Fibroblast of lung (primary cell): Measurements from ENCODE around the gene NR3C2. TPM values are rescaled to one million over a fixed set of nuclear protein-coding genes. Genes with fewer than 3 reads are reported as not detected.
A peak's percentile ranks its signal among the peaks of the same experiment; 100 is the strongest.

ENCODE experiments used
- DNase-seq, 2 donors: peaks; one replicate each; pipeline versions ENCODE4 v3.0.0 to v3.0.0-alpha.2; 2010; ENCODE audit warnings: low read depth in 2 of 2
- H2AFZ ChIP-seq: 2 replicates; pipeline ENCODE4 v1.5.1; 2012; ENCODE audit warnings: low read length, control low read depth, inconsistent platforms
- H3K27ac ChIP-seq: 2 replicates; pipeline ENCODE4 v1.5.1; 2011; ENCODE audit warnings: low read length, control low read depth; ENCODE audit not compliant: insufficient read depth
- H3K27me3 ChIP-seq: 2 replicates; pipeline ENCODE4 v1.5.1; 2011; ENCODE audit warnings: mild to moderate bottlenecking, low read length; ENCODE audit not compliant: control insufficient read depth, insufficient read depth
- H3K36me3 ChIP-seq: 2 replicates; pipeline ENCODE4 v1.5.1; 2011; ENCODE audit warnings: low read length; ENCODE audit not compliant: control insufficient read depth, insufficient read depth
- H3K4me1 ChIP-seq: 2 replicates; pipeline ENCODE4 v1.5.1; 2011; ENCODE audit warnings: low read length; ENCODE audit not compliant: control insufficient read depth, insufficient read depth; ENCODE audit errors: extremely low read depth
- H3K4me2 ChIP-seq: 2 replicates; pipeline ENCODE4 v1.5.1; 2011; ENCODE audit warnings: low read length, control low read depth; ENCODE audit not compliant: insufficient read depth; ENCODE audit errors: extremely low read depth
- H3K4me3 ChIP-seq, 4 experiments: fragments of 200-600 bp in 1 of 4; sonication (generic) in 1 of 4; replicated peaks in 1 of 4; 2 replicates each; pipeline ENCODE4 v1.5.1; 2011 to 2016; ENCODE audit warnings: low read length in 4 of 4, low read depth in 3 of 4, mild to moderate bottlenecking in 3 of 4, control low read depth in 2 of 4, inconsistent platforms in 1 of 4, mixed read lengths in 1 of 4; ENCODE audit not compliant: insufficient read depth in 1 of 4; ENCODE audit errors: control extremely low read depth in 1 of 4
- H3K79me2 ChIP-seq: 2 replicates; pipeline ENCODE4 v1.5.1; 2012; ENCODE audit warnings: mild to moderate bottlenecking, low read length, inconsistent platforms; ENCODE audit not compliant: control insufficient read depth, insufficient read depth
- H3K9ac ChIP-seq: 2 replicates; pipeline ENCODE4 v1.5.1; 2011; ENCODE audit warnings: mild to moderate bottlenecking, low read length, control low read depth; ENCODE audit not compliant: insufficient read depth
- H3K9me3 ChIP-seq: 2 replicates; pipeline ENCODE4 v1.5.1; 2012; ENCODE audit warnings: low read depth, low read length; ENCODE audit not compliant: control insufficient read depth, insufficient read depth
- H4K20me1 ChIP-seq: 2 replicates; pipeline ENCODE4 v1.5.1; 2011; ENCODE audit warnings: low read length; ENCODE audit not compliant: control insufficient read depth, insufficient read depth; ENCODE audit errors: extremely low read depth
- CTCF ChIP-seq, 2 donors: IDR thresholded peaks in 1 of 2; conservative IDR thresholded peaks in 1 of 2; 1 replicate in 1 of 2; 2 replicates in 1 of 2; pipeline ENCODE4 v1.5.1; 2011 to 2012; ENCODE audit warnings: low read length in 2 of 2, control low read depth in 1 of 2, inconsistent platforms in 1 of 2, low read depth in 1 of 2, mild to moderate bottlenecking in 1 of 2
- EZH2 ChIP-seq: IDR thresholded peaks from 2 replicates; pipeline ENCODE4 v1.5.1; 2012; ENCODE audit warnings: low read length, control low read depth, mild to moderate bottlenecking; ENCODE audit errors: missing control alignments
- polyA plus RNA-seq, 2 donors: library from polyadenylated mRNA; depleted of rRNA in 1 of 2; stranded (reverse) in 1 of 2; unstranded in 1 of 2; fragments of >200 nt; gene quantifications; 2 replicates each; pipeline ENCODE4 v1.2.1, GENCODE V29; 2011 to 2012; ENCODE audit warnings: missing spikeins in 1 of 2
- total RNA-seq: library from RNA; depleted of rRNA; stranded (reverse); fragments of >200 nt; gene quantifications from 2 replicates; pipeline ENCODE4 v1.2.1, GENCODE V29; 2014

Gene NR3C2
- total and polyA plus RNA-seq, 2 donors (not counting 1 experiment from before 2014, with no cell fraction given): 1.9 to 7.4 TPM

DNA sequence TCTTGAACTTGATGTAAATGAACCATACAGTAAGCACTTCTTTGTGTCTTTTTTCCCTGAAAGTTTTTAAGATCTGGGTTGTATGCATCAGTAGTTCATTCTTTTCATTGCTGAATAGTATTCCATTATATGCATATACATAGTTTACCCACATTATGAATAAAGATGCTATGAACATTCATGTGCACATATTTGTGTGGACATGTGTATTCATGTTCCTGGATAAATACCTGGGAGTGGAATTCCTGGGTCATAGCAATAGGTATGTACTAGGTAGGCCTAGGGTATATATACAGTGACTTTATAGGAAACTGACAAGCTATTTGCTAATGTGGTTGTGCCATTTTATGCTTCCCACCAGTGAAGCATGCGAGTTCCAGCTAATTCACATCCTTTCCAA is 215.9 kb downstream of the NR3C2 start:
- Histone ChIP-seq H3K9ac (no peak overlapping the region), H3K9me3 (no peaks in the 10 kb centered on the region), H3K36me3 (no peaks in the 10 kb centered on the region), H3K4me2 (no peak overlapping the region), H3K79me2 (no peaks in the 10 kb centered on the region), H2AFZ (no peak overlapping the region), H3K4me3 (no peak overlapping the region), H3K4me1 (no peaks in the 10 kb centered on the region), H4K20me1 (no peaks in the 10 kb centered on the region), H3K27ac (no peak overlapping the region), H3K27me3 (no peaks in the 10 kb centered on the region)
- no peak for DNase-seq
- no peak for TF ChIP-seq EZH2
- no peak for TF ChIP-seq CTCF (conservative IDR thresholded peaks at IDR 0.05 in 1 of 2, IDR thresholded peaks at IDR 0.05 in 1 of 2; ENCODE audit: low read depth in 1 of 2, low read length in 2 of 2)

DNA sequence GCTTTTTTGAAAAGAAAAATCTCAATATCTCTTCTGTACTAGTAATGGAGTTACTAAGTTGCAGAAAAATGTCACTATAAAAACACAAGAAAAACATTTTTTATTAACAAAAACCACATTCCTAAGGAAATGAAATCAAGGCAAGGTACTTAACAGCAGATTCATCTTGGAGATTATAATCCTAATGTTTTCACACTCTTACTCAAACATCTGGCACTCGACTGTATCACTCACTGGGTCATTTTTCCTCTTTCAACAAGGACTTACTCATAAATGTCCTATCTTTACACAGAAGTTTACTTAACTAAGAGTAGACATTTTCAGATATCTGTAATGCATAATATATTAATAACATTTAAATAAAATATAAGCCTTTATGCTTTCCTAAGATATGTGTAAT is 216.6 kb downstream of the NR3C2 start:
- H3K4me2 ChIP-seq: no peak overlapping the region

DNA sequence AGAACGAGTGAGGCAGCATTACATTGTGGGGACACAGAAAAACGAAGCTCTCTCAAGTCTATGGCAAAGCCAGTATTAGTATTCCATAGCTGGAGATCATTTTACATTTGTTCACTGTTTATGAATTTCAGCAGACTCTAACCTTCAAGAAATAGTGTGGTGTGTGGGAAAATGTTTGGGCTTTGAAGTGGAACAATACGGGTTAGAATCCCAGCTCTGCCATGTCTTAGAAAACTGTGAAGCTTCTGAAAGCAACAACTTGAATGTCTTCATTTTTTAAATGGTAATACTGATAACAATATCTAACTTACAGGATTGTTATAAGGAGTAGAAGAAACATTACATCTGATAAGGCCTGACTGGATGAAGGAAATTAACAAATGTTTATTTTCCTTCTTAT is 217.7 kb downstream of the NR3C2 start:
- Histone ChIP-seq H3K4me1 (no peaks in the 10 kb centered on the region), H3K9ac (no peak overlapping the region), H3K36me3 (no peaks in the 10 kb centered on the region), H3K27ac (no peak overlapping the region), H3K9me3 (no peaks in the 10 kb centered on the region), H3K4me2 (no peak overlapping the region), H3K27me3 (no peaks in the 10 kb centered on the region), H4K20me1 (no peaks in the 10 kb centered on the region), H3K4me3 (no peak overlapping the region), H3K79me2 (no peaks in the 10 kb centered on the region), H2AFZ (no peak overlapping the region)
- no peak for TF ChIP-seq EZH2
- TF ChIP-seq CTCF (conservative IDR thresholded peaks at IDR 0.05 in 1 of 2, IDR thresholded peaks at IDR 0.05 in 1 of 2; ENCODE audit: low read depth in 1 of 2, low read length in 2 of 2): no peak
- no peak for DNase-seq

More for the DNA sequence above, 216.6 kb downstream of the NR3C2 start:
- peak in 1 of 2 donors; percentile 55 for DNase-seq
- no peak overlapping the region for H3K4me3 ChIP-seq
- H3K9me3 ChIP-seq: no peaks in the 10 kb centered on the region
- no peak overlapping the region for H3K9ac ChIP-seq
- no peaks in the 10 kb centered on the region for H3K79me2 ChIP-seq
- no peak overlapping the region for H3K27ac ChIP-seq
- no peaks in the 10 kb centered on the region for H3K27me3 ChIP-seq
- H3K36me3 ChIP-seq: no peaks in the 10 kb centered on the region
- no peaks in the 10 kb centered on the region for H4K20me1 ChIP-seq
- TF ChIP-seq EZH2: no peak
- TF ChIP-seq CTCF (conservative IDR thresholded peaks at IDR 0.05 in 1 of 2, IDR thresholded peaks at IDR 0.05 in 1 of 2; ENCODE audit: low read depth in 1 of 2, low read length in 2 of 2): no peak
- H3K4me1 ChIP-seq: no peaks in the 10 kb centered on the region
- no peak overlapping the region for H2AFZ ChIP-seq
